Measurements from ENCODE around the gene NPHP4. TPM values are rescaled to one million over a fixed set of nuclear protein-coding genes. Genes with fewer than 3 reads are reported as not detected.

Gene NPHP4
- total RNA-seq, 1 donor from 2014 or later, result 11.3 TPM

- Histone ChIP-seq H3K27ac (no peak overlapping the region), H3K4me1 (no peaks in the 10 kb centered on the region), H3K4me3 (no peak overlapping the region), H3K9me3 (no peaks in the 10 kb centered on the region), H3K27me3 (no peaks in the 10 kb centered on the region), H3K36me3 (peaks cover 0 to 10% of the 10 kb centered on the region in 2 donors)
- intact Hi-C loops (cut with DNase I), result no loop called here
- TF ChIP-seq POLR2AphosphoS5 (IDR thresholded peaks at IDR 0.05; ENCODE audit: insufficient read depth in 1 of 2, low read depth in 1 of 2), result no peak
- no peak for TF ChIP-seq POLR2A (IDR thresholded peaks at IDR 0.05)
- TF ChIP-seq CTCF (IDR thresholded peaks at IDR 0.05), result no peak
- DNase-seq (ENCODE audit: extremely low spot score in 2 of 2), result no peak
Measured at GRCh38 chr1:5903031-5903430, 89.2 kb downstream of the NPHP4 start.

- no peak for DNase-seq (ENCODE audit: extremely low spot score in 2 of 2)
- Histone ChIP-seq H3K36me3 (peaks cover 0 to 10% of the 10 kb centered on the region in 2 donors), H3K9me3 (no peaks in the 10 kb centered on the region), H3K27ac (no peak overlapping the region), H3K27me3 (no peaks in the 10 kb centered on the region), H3K4me3 (no peak overlapping the region), H3K4me1 (no peaks in the 10 kb centered on the region)
- TF ChIP-seq POLR2AphosphoS5 (IDR thresholded peaks at IDR 0.05; ENCODE audit: insufficient read depth in 1 of 2, low read depth in 1 of 2), result no peak
- TF ChIP-seq CTCF (IDR thresholded peaks at IDR 0.05), result no peak
- TF ChIP-seq POLR2A (IDR thresholded peaks at IDR 0.05), result no peak
- intact Hi-C loops (cut with DNase I), result no loop called here
Measured at GRCh38 chr1:5901841-5902240, 90.4 kb downstream of the NPHP4 start.

- TF ChIP-seq POLR2AphosphoS5 (IDR thresholded peaks at IDR 0.05; ENCODE audit: insufficient read depth in 1 of 2, low read depth in 1 of 2), result no peak
- TF ChIP-seq POLR2A (IDR thresholded peaks at IDR 0.05), result no peak
- no peak for TF ChIP-seq CTCF (IDR thresholded peaks at IDR 0.05)
- Histone ChIP-seq H3K27me3 (no peaks in the 10 kb centered on the region), H3K4me3 (no peak overlapping the region), H3K4me1 (no peaks in the 10 kb centered on the region), H3K36me3 (peaks cover 0 to 10% of the 10 kb centered on the region in 2 donors), H3K9me3 (no peaks in the 10 kb centered on the region), H3K27ac (no peak overlapping the region)
- DNase-seq (ENCODE audit: extremely low spot score in 2 of 2), result no peak
- intact Hi-C loops (cut with DNase I), result no loop called here
Measured at GRCh38 chr1:5901150-5901549, 91.1 kb downstream of the NPHP4 start.

GRCh38 chr1:5898266-5898665 lies 94.0 kb downstream of the NPHP4 start:
- Histone ChIP-seq H3K9me3 (no peaks in the 10 kb centered on the region), H3K36me3 (no peaks in the 10 kb centered on the region), H3K27me3 (no peaks in the 10 kb centered on the region), H3K27ac (no peak overlapping the region), H3K4me1 (no peaks in the 10 kb centered on the region), H3K4me3 (no peak overlapping the region)
- TF ChIP-seq POLR2AphosphoS5 (IDR thresholded peaks at IDR 0.05; ENCODE audit: insufficient read depth in 1 of 2, low read depth in 1 of 2) (no peak), CTCF (IDR thresholded peaks at IDR 0.05) (no peak), POLR2A (IDR thresholded peaks at IDR 0.05) (no peak)
- intact Hi-C loops (cut with DNase I), result no loop called here
- DNase-seq (ENCODE audit: extremely low spot score in 2 of 2), result no peak

- H3K27ac ChIP-seq, result no peak overlapping the region
- intact Hi-C loops (cut with DNase I), result no loop called here
- H3K36me3 ChIP-seq, result no peaks in the 10 kb centered on the region
- H3K27me3 ChIP-seq, result no peaks in the 10 kb centered on the region
- TF ChIP-seq POLR2AphosphoS5 (IDR thresholded peaks at IDR 0.05; ENCODE audit: insufficient read depth in 1 of 2, low read depth in 1 of 2) (no peak), POLR2A (IDR thresholded peaks at IDR 0.05) (no peak), CTCF (IDR thresholded peaks at IDR 0.05) (no peak)
- no peak for DNase-seq (ENCODE audit: extremely low spot score in 2 of 2)
- H3K4me3 ChIP-seq, result no peak overlapping the region
- no peaks in the 10 kb centered on the region for H3K4me1 ChIP-seq
- no peaks in the 10 kb centered on the region for H3K9me3 ChIP-seq
Measured at GRCh38 chr1:5896706-5897660, 95.2 kb downstream of the NPHP4 start.
